Midbrain (tissue), 1 donor: Measurements from ENCODE around the gene SOD2.
"Not testable (repeated sequence)": the region's sequence is repeated elsewhere in the genome, so short reads cannot be mapped to it uniquely, and the experiment has no call there.

ENCODE experiments used
- DNase-seq: peaks from one replicate; lab custom pipeline; 2025; lab: John Stamatoyannopoulos, UW

SOD2 gene

GRCh38 chr6:159682810-159683209 lies 10.2 kb downstream of the SOD2 start:
- no peak for DNase-seq

- DNase-seq = no peak
Observed at GRCh38 chr6:159682295-159682694, 10.7 kb downstream of the SOD2 start.

GRCh38 chr6:159681191-159681880 lies 11.7 kb downstream of the SOD2 start:
- no peak for DNase-seq

- no peak for DNase-seq
Observed at GRCh38 chr6:159680104-159680503, 12.9 kb downstream of the SOD2 start.

GRCh38 chr6:159679091-159680077 lies 13.7 kb downstream of the SOD2 start:
- no peak for DNase-seq

GRCh38 chr6:159678574-159678973 lies 14.5 kb downstream of the SOD2 start:
- DNase-seq = no peak

- DNase-seq = no peak
Observed at GRCh38 chr6:159677506-159678165, 15.4 kb downstream of the SOD2 start.

- no peak for DNase-seq
Observed at GRCh38 chr6:159676890-159677505, 16.0 kb downstream of the SOD2 start.

GRCh38 chr6:159676236-159676635 lies 16.8 kb downstream of the SOD2 start:
- not testable (repeated sequence) for DNase-seq

GRCh38 chr6:159665868-159666635 lies 27.0 kb downstream of the SOD2 start:
- no peak for DNase-seq

GRCh38 chr6:159663368-159663889 lies 29.6 kb downstream of the SOD2 start:
- not testable (repeated sequence) for DNase-seq

- not testable (repeated sequence) for DNase-seq
Observed at GRCh38 chr6:159661977-159662376, 31.1 kb downstream of the SOD2 start.

GRCh38 chr6:159655409-159655988 lies 37.5 kb downstream of the SOD2 start:
- DNase-seq = no peak

- peak; percentile 43 for DNase-seq
Observed at GRCh38 chr6:159654483-159655098, 38.5 kb downstream of the SOD2 start.

- no peak for DNase-seq
Observed at GRCh38 chr6:159650314-159650713, 42.7 kb downstream of the SOD2 start.

GRCh38 chr6:159649441-159649840 lies 43.6 kb downstream of the SOD2 start:
- DNase-seq = no peak

- DNase-seq = no peak
Observed at GRCh38 chr6:159646733-159647132, 46.3 kb downstream of the SOD2 start.

- no peak for DNase-seq
Observed at GRCh38 chr6:159646116-159646515, 46.9 kb downstream of the SOD2 start.

- no peak for DNase-seq
Observed at GRCh38 chr6:159645640-159646039, 47.4 kb downstream of the SOD2 start.
